ENCODE data around the gene ANXA6.

Gene ANXA6

GRCh38 chr5:151126199-151126645 lies 31.4 kb downstream of the ANXA6 start:
- Histone ChIP-seq H3K4me1 (ENCODE audit: insufficient read depth, low read length) (0 out of 2 replicates have a peak, but pooled peaks cover 3% of the 10 kb centered on the region), H3K9me3 (ENCODE audit: insufficient read depth, low read depth, low read length) (no peaks in the 10 kb centered on the region), H3K27ac (ENCODE audit: low read depth, low read length) (no peak overlapping the region), H3K27me3 (ENCODE audit: insufficient read depth, low read length) (no peaks in the 10 kb centered on the region), H3K36me3 (ENCODE audit: insufficient read depth, low read length) (peaks cover 73% of the 10 kb centered on the region), H3K4me3 (ENCODE audit: low read length) (no peak overlapping the region), H3K9ac (ENCODE audit: low read depth, low read length) (no peak overlapping the region)
- 47% methylated on average over 9 of the region's 9 CpGs for WGBS

DNA sequence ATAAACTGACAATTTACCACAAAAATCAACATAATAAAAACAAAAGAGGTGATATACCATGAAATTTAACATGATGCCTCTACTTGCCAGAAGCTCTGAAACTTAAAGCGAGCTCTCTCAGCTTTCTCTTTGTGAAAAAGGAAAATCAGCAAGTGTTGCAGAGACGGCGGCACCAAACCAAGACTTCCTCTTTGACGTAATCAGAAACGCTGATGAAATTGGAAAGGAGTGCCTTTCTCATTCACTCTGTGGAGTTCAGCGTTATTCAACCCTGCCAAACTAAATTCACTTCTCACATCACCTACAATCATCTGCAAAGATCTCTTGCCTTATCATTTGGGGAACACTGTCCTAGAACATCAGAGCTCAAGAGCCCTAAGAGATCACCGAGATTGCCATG lies 32.2 kb downstream of the ANXA6 start:
- H3K27ac ChIP-seq (ENCODE audit: low read depth, low read length) = no peak overlapping the region
- H3K4me3 ChIP-seq (ENCODE audit: low read length) = no peak overlapping the region
- no peaks in the 10 kb centered on the region for H3K9me3 ChIP-seq (ENCODE audit: insufficient read depth, low read depth, low read length)
- H3K27me3 ChIP-seq (ENCODE audit: insufficient read depth, low read length) = no peaks in the 10 kb centered on the region
- WGBS = 84% methylated on average over 7 of the region's 7 CpGs
- H3K4me1 ChIP-seq (ENCODE audit: insufficient read depth, low read length) = 0 out of 2 replicates have a peak, but pooled peaks cover 3% of the 10 kb centered on the region
- peaks cover 72% of the 10 kb centered on the region for H3K36me3 ChIP-seq (ENCODE audit: insufficient read depth, low read length)
- H3K9ac ChIP-seq (ENCODE audit: low read depth, low read length) = no peak overlapping the region

- Histone ChIP-seq H3K4me3 (ENCODE audit: low read length) (no peak overlapping the region), H3K36me3 (ENCODE audit: insufficient read depth, low read length) (peaks cover 70% of the 10 kb centered on the region), H3K27me3 (ENCODE audit: insufficient read depth, low read length) (no peaks in the 10 kb centered on the region), H3K9ac (ENCODE audit: low read depth, low read length) (no peak overlapping the region), H3K9me3 (ENCODE audit: insufficient read depth, low read depth, low read length) (no peaks in the 10 kb centered on the region), H3K4me1 (ENCODE audit: insufficient read depth, low read length) (0 out of 2 replicates have a peak, but pooled peaks cover 3% of the 10 kb centered on the region), H3K27ac (ENCODE audit: low read depth, low read length) (no peak overlapping the region)
- WGBS = 80% methylated on average over 17 of the region's 17 CpGs
These were observed 33.5 kb downstream of the ANXA6 start for GRCh38 chr5:151123897-151124751.

DNA sequence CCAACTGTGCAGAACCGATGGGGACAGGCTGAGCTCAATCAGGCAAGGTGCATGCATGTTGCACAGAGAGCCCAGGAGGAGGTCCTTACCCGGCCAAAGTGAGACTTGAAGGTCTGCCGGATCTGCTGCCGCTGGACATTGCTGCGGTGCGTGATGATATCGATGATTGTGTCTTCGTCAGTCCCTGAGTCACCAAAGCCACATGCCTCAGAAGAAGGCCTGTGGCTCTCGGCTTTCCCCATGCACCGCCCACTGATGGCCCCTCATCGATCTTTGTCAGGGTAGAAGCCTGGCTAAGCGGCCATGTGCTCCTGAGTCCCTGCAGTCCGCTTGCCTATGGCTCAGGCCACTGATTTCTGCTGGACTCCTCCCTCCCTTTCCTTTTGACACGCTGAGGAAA lies 34.8 kb downstream of the ANXA6 start:
- Histone ChIP-seq H3K9me3 (ENCODE audit: insufficient read depth, low read depth, low read length) (no peaks in the 10 kb centered on the region), H3K36me3 (ENCODE audit: insufficient read depth, low read length) (peaks cover 62% of the 10 kb centered on the region), H3K4me1 (ENCODE audit: insufficient read depth, low read length) (0 out of 2 replicates have a peak, but pooled peaks cover 3% of the 10 kb centered on the region), H3K27me3 (ENCODE audit: insufficient read depth, low read length) (no peaks in the 10 kb centered on the region), H3K4me3 (ENCODE audit: low read length) (no peak overlapping the region), H3K27ac (ENCODE audit: low read depth, low read length) (no peak overlapping the region), H3K9ac (ENCODE audit: low read depth, low read length) (no peak overlapping the region)
- WGBS = 94% methylated on average over 14 of the region's 14 CpGs

DNA sequence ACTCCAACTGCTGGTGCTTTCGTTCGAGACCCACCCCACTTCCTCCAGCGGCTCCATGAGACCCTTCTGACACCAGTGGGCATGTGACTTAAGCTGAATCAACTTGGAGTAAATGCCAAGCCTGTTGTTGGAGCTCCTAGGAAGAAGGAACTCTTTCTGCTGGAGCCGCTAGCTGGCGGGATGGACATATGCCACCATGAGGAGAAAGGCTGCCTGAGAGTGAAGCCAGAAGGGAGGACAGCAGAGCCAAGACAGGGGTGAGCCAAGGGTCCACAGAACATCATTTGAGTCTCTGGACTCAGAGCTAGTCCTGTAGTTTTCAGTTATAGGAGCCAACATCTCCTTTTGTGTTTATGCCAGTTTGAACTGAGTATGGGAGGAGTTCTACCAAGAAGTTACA lies 35.9 kb downstream of the ANXA6 start:
- Histone ChIP-seq H3K9ac (ENCODE audit: low read depth, low read length) (no peak overlapping the region), H3K4me3 (ENCODE audit: low read length) (no peak overlapping the region), H3K4me1 (ENCODE audit: insufficient read depth, low read length) (0 out of 2 replicates have a peak, but pooled peaks cover 3% of the 10 kb centered on the region), H3K27ac (ENCODE audit: low read depth, low read length) (no peak overlapping the region), H3K9me3 (ENCODE audit: insufficient read depth, low read depth, low read length) (no peaks in the 10 kb centered on the region), H3K36me3 (ENCODE audit: insufficient read depth, low read length) (peaks cover 64% of the 10 kb centered on the region), H3K27me3 (ENCODE audit: insufficient read depth, low read length) (no peaks in the 10 kb centered on the region)
- 84% methylated on average over 5 of the region's 5 CpGs for WGBS

DNA sequence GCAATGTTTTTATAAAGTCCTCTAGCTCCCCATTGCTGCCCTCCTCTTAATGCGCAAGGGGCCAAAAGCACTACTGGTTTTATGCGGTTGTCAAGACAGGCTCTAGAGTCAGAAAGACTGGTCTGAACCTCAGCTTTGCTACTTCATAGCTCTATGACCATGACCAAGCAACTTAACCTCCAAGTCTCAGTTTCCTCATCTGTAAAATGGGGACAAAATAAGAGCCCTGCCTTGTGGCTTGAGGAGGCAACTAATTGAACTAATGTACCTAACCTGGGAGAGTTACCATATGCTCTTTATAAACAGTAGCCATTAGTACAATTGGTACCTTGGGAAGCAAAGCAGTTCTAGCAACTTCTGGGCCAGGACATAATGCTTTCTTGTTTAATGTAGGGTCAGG lies 36.5 kb downstream of the ANXA6 start:
- Histone ChIP-seq H3K9me3 (ENCODE audit: insufficient read depth, low read depth, low read length) (no peaks in the 10 kb centered on the region), H3K36me3 (ENCODE audit: insufficient read depth, low read length) (peaks cover 68% of the 10 kb centered on the region), H3K27ac (ENCODE audit: low read depth, low read length) (no peak overlapping the region), H3K4me1 (ENCODE audit: insufficient read depth, low read length) (0 out of 2 replicates have a peak, but pooled peaks cover 3% of the 10 kb centered on the region), H3K9ac (ENCODE audit: low read depth, low read length) (no peak overlapping the region), H3K27me3 (ENCODE audit: insufficient read depth, low read length) (no peaks in the 10 kb centered on the region), H3K4me3 (ENCODE audit: low read length) (no peak overlapping the region)
- 98% methylated on average over 2 of the region's 2 CpGs for WGBS

DNA sequence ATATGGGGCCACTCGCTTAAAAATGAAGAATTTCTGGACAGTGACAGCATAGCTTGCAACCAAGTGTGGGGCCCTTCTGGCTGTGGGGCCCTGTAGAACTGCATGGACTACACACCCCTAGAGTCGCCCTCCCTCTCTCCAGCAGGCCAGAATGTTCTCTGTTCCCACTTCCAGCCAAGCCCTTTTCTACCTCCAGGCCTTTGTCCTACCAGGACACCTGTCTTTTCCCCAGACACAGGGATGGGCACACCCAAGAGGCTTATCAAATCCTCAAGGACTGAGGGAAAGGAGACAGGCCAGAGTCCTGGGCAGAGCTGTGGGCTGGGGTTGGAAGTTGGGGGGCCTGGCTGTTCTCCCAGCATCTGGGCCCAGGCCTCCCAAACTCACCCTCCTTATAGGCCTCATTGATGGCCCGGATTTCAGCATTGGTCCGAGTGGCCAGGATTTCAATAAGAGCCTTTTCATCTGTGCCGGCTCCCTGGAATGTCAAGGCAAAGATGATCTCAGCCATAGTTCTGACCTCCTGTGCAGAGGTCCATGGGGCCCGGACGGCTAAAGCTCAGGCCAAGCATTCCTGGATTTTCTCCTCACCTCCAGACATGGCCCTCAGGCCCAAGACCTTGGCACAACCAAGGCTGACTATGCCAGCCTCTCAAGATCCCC lies 38.5 kb downstream of the ANXA6 start:
- Histone ChIP-seq H3K27ac (ENCODE audit: low read depth, low read length) (no peak overlapping the region), H3K9me3 (ENCODE audit: insufficient read depth, low read depth, low read length) (no peaks in the 10 kb centered on the region), H3K36me3 (ENCODE audit: insufficient read depth, low read length) (peaks cover 62% of the 10 kb centered on the region), H3K9ac (ENCODE audit: low read depth, low read length) (no peak overlapping the region), H3K4me3 (ENCODE audit: low read length) (no peak overlapping the region), H3K4me1 (ENCODE audit: insufficient read depth, low read length) (0 out of 2 replicates have a peak, but pooled peaks cover 1% of the 10 kb centered on the region), H3K27me3 (ENCODE audit: insufficient read depth, low read length) (no peaks in the 10 kb centered on the region)
- 94% methylated on average over 7 of the region's 7 CpGs for WGBS

GRCh38 chr5:151115272-151115905 lies 42.2 kb downstream of the ANXA6 start:
- Histone ChIP-seq H3K4me3 (ENCODE audit: low read length) (no peak overlapping the region), H3K4me1 (ENCODE audit: insufficient read depth, low read length) (no peaks in the 10 kb centered on the region), H3K9me3 (ENCODE audit: insufficient read depth, low read depth, low read length) (no peaks in the 10 kb centered on the region), H3K9ac (ENCODE audit: low read depth, low read length) (no peak overlapping the region), H3K27me3 (ENCODE audit: insufficient read depth, low read length) (no peaks in the 10 kb centered on the region), H3K27ac (ENCODE audit: low read depth, low read length) (no peak overlapping the region), H3K36me3 (ENCODE audit: insufficient read depth, low read length) (peaks cover 42% of the 10 kb centered on the region)
- 27% methylated on average over 7 of the region's 7 CpGs for WGBS

GRCh38 chr5:151113651-151114050 lies 43.9 kb downstream of the ANXA6 start:
- H3K4me3 ChIP-seq (ENCODE audit: low read length) = no peak overlapping the region
- H3K4me1 ChIP-seq (ENCODE audit: insufficient read depth, low read length) = no peaks in the 10 kb centered on the region
- H3K9ac ChIP-seq (ENCODE audit: low read depth, low read length) = no peak overlapping the region
- peaks cover 37% of the 10 kb centered on the region for H3K36me3 ChIP-seq (ENCODE audit: insufficient read depth, low read length)
- no peaks in the 10 kb centered on the region for H3K27me3 ChIP-seq (ENCODE audit: insufficient read depth, low read length)
- H3K27ac ChIP-seq (ENCODE audit: low read depth, low read length) = no peak overlapping the region
- WGBS = 64% methylated on average over 3 of the region's 3 CpGs
- H3K9me3 ChIP-seq (ENCODE audit: insufficient read depth, low read depth, low read length) = no peaks in the 10 kb centered on the region

GRCh38 chr5:151110992-151111391 lies 46.6 kb downstream of the ANXA6 start:
- 96% methylated on average over 3 of the region's 3 CpGs for WGBS
- H3K9ac ChIP-seq (ENCODE audit: low read depth, low read length) = no peak overlapping the region
- no peaks in the 10 kb centered on the region for H3K27me3 ChIP-seq (ENCODE audit: insufficient read depth, low read length)
- no peaks in the 10 kb centered on the region for H3K9me3 ChIP-seq (ENCODE audit: insufficient read depth, low read depth, low read length)
- no peaks in the 10 kb centered on the region for H3K4me1 ChIP-seq (ENCODE audit: insufficient read depth, low read length)
- H3K4me3 ChIP-seq (ENCODE audit: low read length) = no peak overlapping the region
- no peak overlapping the region for H3K27ac ChIP-seq (ENCODE audit: low read depth, low read length)
- H3K36me3 ChIP-seq (ENCODE audit: insufficient read depth, low read length) = peaks cover 40% of the 10 kb centered on the region

DNA sequence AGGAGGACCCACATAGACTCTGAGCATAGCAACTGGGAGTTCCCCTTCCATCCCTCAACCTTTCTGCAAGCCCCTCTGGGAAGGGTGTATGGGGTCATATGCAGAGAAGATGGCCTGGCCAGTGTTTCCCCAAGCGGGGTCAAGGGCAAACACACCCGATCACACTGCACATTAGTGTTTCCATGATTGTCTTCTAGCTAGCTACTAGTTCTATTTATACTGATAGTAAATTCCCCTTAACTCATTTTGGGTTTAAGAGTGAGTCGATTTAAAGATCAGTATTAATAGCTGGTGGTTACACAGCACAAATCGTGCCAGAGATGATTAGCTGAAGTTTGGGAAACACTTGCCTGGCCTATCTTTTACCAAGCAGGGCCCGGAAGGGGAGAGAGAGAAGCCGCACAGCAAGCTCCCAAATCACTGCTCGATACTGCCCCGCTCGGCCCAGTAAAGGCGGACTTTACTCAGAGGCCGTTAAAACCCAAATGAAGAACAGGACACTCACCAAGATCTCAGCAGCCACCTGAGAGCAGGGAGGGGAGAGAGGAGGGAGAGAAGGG lies 47.4 kb downstream of the ANXA6 start:
- no peaks in the 10 kb centered on the region for H3K27me3 ChIP-seq (ENCODE audit: insufficient read depth, low read length)
- 92% methylated on average over 11 of the region's 11 CpGs for WGBS
- no peaks in the 10 kb centered on the region for H3K4me1 ChIP-seq (ENCODE audit: insufficient read depth, low read length)
- H3K27ac ChIP-seq (ENCODE audit: low read depth, low read length) = no peak overlapping the region
- H3K9me3 ChIP-seq (ENCODE audit: insufficient read depth, low read depth, low read length) = no peaks in the 10 kb centered on the region
- no peak overlapping the region for H3K9ac ChIP-seq (ENCODE audit: low read depth, low read length)
- no peak overlapping the region for H3K4me3 ChIP-seq (ENCODE audit: low read length)
- peaks cover 41% of the 10 kb centered on the region for H3K36me3 ChIP-seq (ENCODE audit: insufficient read depth, low read length)
